SK-N-SH (cell line): ENCODE data around the gene UGT1A7. TPM values are rescaled to one million over a fixed set of nuclear protein-coding genes. Genes with fewer than 3 reads are reported as not detected.

Experiments
- CTCF ChIA-PET: fragments of 300-600, 350-600 bp; formaldehyde crosslinking; extraction: SDS; loops from one replicate; lab custom pipeline; 2021; lab: Yijun Ruan, JAX
- POLR2A ChIA-PET: fragments of 350-600 bp; sonication (Branson Sonifier 250); formaldehyde crosslinking; extraction: SDS; loops from one replicate; lab custom pipeline; 2020; ENCODE audit warnings: antibody characterized with exemption, inconsistent platforms; lab: Yijun Ruan, JAX
- DNase-seq: peaks from one replicate; pipeline ENCODE4 v3.0.0; 2012
- H2AFZ ChIP-seq: fragments of 200-600 bp; sonication (generic); 2 replicates; pipeline ENCODE4 v1.8.1; 2016; ENCODE audit warnings: antibody characterized with exemption, mild to moderate bottlenecking, low read depth
- H3F3A ChIP-seq: fragments of 200-600 bp; sonication (generic); replicated peaks from 2 replicates; pipeline ENCODE3; 2016; ENCODE audit warnings: antibody characterized with exemption, mild to moderate bottlenecking; ENCODE audit not compliant: insufficient read depth
- H3K27ac ChIP-seq, 2 experiments: fragments of 200-500 bp in 1 of 2; fragments of 200-600 bp in 1 of 2; sonication (Bioruptor generic) in 1 of 2; sonication (generic), shearing (Covaris generic) in 1 of 2; 2 replicates each; pipeline versions ENCODE4 v1.5.1 to v1.6.1; 2014 to 2016; ENCODE audit warnings: low read depth in 2 of 2, inconsistent platforms in 1 of 2, low read length in 1 of 2, mild to moderate bottlenecking in 1 of 2, mixed read lengths in 1 of 2
- H3K27me3 ChIP-seq: fragments of 200-600 bp; sonication (generic), shearing (Covaris generic); 2 replicates; pipeline ENCODE4 v1.6.1; 2016; ENCODE audit warnings: mixed run types; ENCODE audit not compliant: insufficient read depth
- H3K36me3 ChIP-seq, 2 experiments: fragments of 200-500 bp in 1 of 2; fragments of 200-600 bp in 1 of 2; sonication (Bioruptor generic) in 1 of 2; sonication (generic) in 1 of 2; replicated peaks in 1 of 2; 2 replicates each; pipeline versions ENCODE3 to v1.5.1; 2014 to 2016; ENCODE audit warnings: low read length in 1 of 2, mild to moderate bottlenecking in 1 of 2; ENCODE audit not compliant: insufficient read depth in 2 of 2, control insufficient read depth in 1 of 2
- H3K4me1 ChIP-seq, 2 experiments: fragments of 200-500 bp in 1 of 2; fragments of 200-600 bp in 1 of 2; sonication (Bioruptor generic) in 1 of 2; sonication (generic), shearing (Covaris generic) in 1 of 2; 2 replicates each; pipeline versions ENCODE4 v1.5.1 to v1.6.1; 2014 to 2016; ENCODE audit warnings: low read depth in 1 of 2, low read length in 1 of 2, mixed run types in 1 of 2; ENCODE audit not compliant: insufficient read depth in 2 of 2, control insufficient read depth in 1 of 2
- H3K4me2 ChIP-seq: fragments of 200-600 bp; sonication (generic), shearing (Covaris generic); 2 replicates; pipeline ENCODE4 v1.6.1; 2017; ENCODE audit warnings: mixed run types
- H3K4me3 ChIP-seq, 2 experiments: fragments of 200-500 bp in 1 of 2; fragments of 200-600 bp in 1 of 2; sonication (Bioruptor generic) in 1 of 2; sonication (generic), shearing (Covaris generic) in 1 of 2; 2 replicates each; pipeline versions ENCODE4 v1.5.1 to v1.8.1; 2014 to 2016; ENCODE audit warnings: low read depth in 2 of 2, inconsistent platforms in 1 of 2, low read length in 1 of 2, mild to moderate bottlenecking in 1 of 2, mixed read lengths in 1 of 2, moderate library complexity in 1 of 2
- H3K79me2 ChIP-seq: fragments of 200-600 bp; sonication (generic); 2 replicates; pipeline ENCODE4 v1.8.1; 2017; ENCODE audit warnings: mild to moderate bottlenecking; ENCODE audit not compliant: insufficient read depth
- H3K9ac ChIP-seq: fragments of 200-600 bp; sonication (generic); 2 replicates; pipeline ENCODE4 v1.6.1; 2017; ENCODE audit warnings: mixed run types
- H3K9me2 ChIP-seq: fragments of 200-600 bp; sonication (generic); 2 replicates; pipeline ENCODE4 v1.6.1; 2017; ENCODE audit warnings: mixed run types
- H3K9me3 ChIP-seq: fragments of 200-600 bp; sonication (generic); 2 replicates; pipeline ENCODE4 v1.6.1; 2017; ENCODE audit warnings: mixed run types, mild to moderate bottlenecking, moderate library complexity
- H4K20me1 ChIP-seq: fragments of 200-600 bp; sonication (generic); 2 replicates; pipeline ENCODE4 v1.6.1; 2017; ENCODE audit warnings: mild to moderate bottlenecking, mixed run types; ENCODE audit not compliant: insufficient read depth
- CHD2 ChIP-seq: fragments of 150-350 bp; IDR thresholded peaks from 2 replicates; pipeline ENCODE4 v1.6.1; 2018; ENCODE audit warnings: low read length; ENCODE audit not compliant: partially characterized antibody
- ELF1 ChIP-seq: IDR thresholded peaks from 2 replicates; pipeline ENCODE4 v1.4.0; 2012
- FOSL2 ChIP-seq: IDR thresholded peaks from 2 replicates; pipeline ENCODE4 v1.4.0; 2012; ENCODE audit warnings: low read depth, mild to moderate bottlenecking, moderate library complexity, borderline replicate concordance
- GABPA ChIP-seq: IDR thresholded peaks from 2 replicates; pipeline ENCODE4 v1.4.0; 2012; ENCODE audit warnings: low read depth, mild to moderate bottlenecking
- JUND ChIP-seq: IDR thresholded peaks from 2 replicates; pipeline ENCODE4 v1.4.0; 2012
- POLR2AphosphoS5 ChIP-seq: IDR thresholded peaks from 2 replicates; pipeline ENCODE4 v1.6.1; 2012; ENCODE audit warnings: low read depth, low read length
- RAD21 ChIP-seq: IDR thresholded peaks from 2 replicates; pipeline ENCODE4 v1.6.1; 2012; ENCODE audit warnings: mild to moderate bottlenecking, low read length
- RCOR1 ChIP-seq: fragments of 150-350 bp; IDR thresholded peaks from 2 replicates; pipeline ENCODE4 v1.6.1; 2017; ENCODE audit warnings: antibody characterized with exemption, low read length
- RFX5 ChIP-seq: IDR thresholded peaks from 2 replicates; pipeline ENCODE4 v1.6.1; 2012; ENCODE audit warnings: mild to moderate bottlenecking, improper control_type of control experiment, low read length
- RXRA ChIP-seq: IDR thresholded peaks from 2 replicates; pipeline ENCODE4 v1.4.0; 2012; ENCODE audit warnings: low read depth, mild to moderate bottlenecking, borderline replicate concordance
- SIN3A ChIP-seq: IDR thresholded peaks from 2 replicates; pipeline ENCODE4 v1.6.1; 2012; ENCODE audit warnings: low read depth, mild to moderate bottlenecking, low read length, moderate library complexity, borderline replicate concordance
- SMC3 ChIP-seq: IDR thresholded peaks from 2 replicates; pipeline ENCODE4 v1.6.1; 2012; ENCODE audit warnings: low read depth, low read length, improper control_type of control experiment
- TAF1 ChIP-seq: IDR thresholded peaks from 2 replicates; pipeline ENCODE4 v1.6.1; 2012; ENCODE audit warnings: low read depth, mild to moderate bottlenecking, low read length, moderate library complexity, borderline replicate concordance
- TEAD4 ChIP-seq: IDR thresholded peaks from 2 replicates; pipeline ENCODE4 v1.4.0; 2012; ENCODE audit warnings: mild to moderate bottlenecking, borderline replicate concordance; ENCODE audit not compliant: insufficient read depth
- WGBS: methylation state at CpG from one replicate; pipeline ENCODE4 v1.1.6; 2017; ENCODE audit warnings: low lambda C conversion rate; 5-methylcytosine and 5-hydroxymethylcytosine counted together
- polyA plus RNA-seq, 3 experiments: library from polyadenylated mRNA; depleted of rRNA; stranded (reverse); fragments of >200 nt; gene quantifications; 2 replicates each; pipeline ENCODE4 v1.2.3, GENCODE V29; 2012
- TF ChIP-seq, protein P1 (sequence below): IDR thresholded peaks from 2 replicates; pipeline ENCODE4; 2012
- TF ChIP-seq, protein P2 (sequence below): IDR thresholded peaks from 2 replicates; pipeline ENCODE4 v1.6.1; 2012; ENCODE audit warnings: mild to moderate bottlenecking, low read depth, low read length, moderate library complexity
- TF ChIP-seq, protein P3 (sequence below): fragments of 150-350 bp; IDR thresholded peaks from 2 replicates; pipeline ENCODE4 v1.6.1; 2016; ENCODE audit warnings: mild to moderate bottlenecking, low read depth, low read length
- TF ChIP-seq, protein P4 (sequence below): IDR thresholded peaks from 2 replicates; pipeline ENCODE4 v1.4.0; 2012; ENCODE audit warnings: low read depth, borderline replicate concordance

The UGT1A7 gene
- polyA plus RNA-seq, 1 of the 3 experiments (the other 2 are of a cell fraction), result not detected

DNA sequence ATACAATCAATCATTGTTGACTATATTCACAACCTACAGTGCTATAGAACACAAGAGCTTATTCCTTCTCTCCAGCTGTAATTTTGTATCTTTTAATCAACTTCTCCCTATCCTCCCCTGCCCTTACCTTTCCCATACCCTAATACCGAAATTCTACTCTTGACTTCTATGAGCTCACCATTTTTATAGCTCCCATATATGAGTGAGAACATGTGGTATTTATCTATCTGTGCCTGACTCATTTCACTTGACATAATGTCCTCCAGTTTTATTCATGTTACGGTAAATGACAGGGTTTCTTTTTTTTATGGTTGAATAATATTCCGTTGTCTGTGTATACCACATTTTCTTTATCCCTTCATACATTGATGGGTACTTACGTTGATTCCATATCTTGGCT is 99.1 kb downstream of the UGT1A7 start:
- TF ChIP-seq RAD21, result no peak
- TF ChIP-seq SMC3, result no peak
- TF ChIP-seq TEAD4, result no peak
- TF ChIP-seq, protein P1, sequence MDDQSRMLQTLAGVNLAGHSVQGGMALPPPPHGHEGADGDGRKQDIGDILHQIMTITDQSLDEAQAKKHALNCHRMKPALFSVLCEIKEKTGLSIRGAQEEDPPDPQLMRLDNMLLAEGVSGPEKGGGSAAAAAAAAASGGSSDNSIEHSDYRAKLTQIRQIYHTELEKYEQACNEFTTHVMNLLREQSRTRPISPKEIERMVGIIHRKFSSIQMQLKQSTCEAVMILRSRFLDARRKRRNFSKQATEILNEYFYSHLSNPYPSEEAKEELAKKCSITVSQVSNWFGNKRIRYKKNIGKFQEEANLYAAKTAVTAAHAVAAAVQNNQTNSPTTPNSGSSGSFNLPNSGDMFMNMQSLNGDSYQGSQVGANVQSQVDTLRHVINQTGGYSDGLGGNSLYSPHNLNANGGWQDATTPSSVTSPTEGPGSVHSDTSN, result no peak
- no peak for TF ChIP-seq RXRA
- no peak for TF ChIP-seq SIN3A
- no peak for TF ChIP-seq GABPA
- TF ChIP-seq, protein P2, sequence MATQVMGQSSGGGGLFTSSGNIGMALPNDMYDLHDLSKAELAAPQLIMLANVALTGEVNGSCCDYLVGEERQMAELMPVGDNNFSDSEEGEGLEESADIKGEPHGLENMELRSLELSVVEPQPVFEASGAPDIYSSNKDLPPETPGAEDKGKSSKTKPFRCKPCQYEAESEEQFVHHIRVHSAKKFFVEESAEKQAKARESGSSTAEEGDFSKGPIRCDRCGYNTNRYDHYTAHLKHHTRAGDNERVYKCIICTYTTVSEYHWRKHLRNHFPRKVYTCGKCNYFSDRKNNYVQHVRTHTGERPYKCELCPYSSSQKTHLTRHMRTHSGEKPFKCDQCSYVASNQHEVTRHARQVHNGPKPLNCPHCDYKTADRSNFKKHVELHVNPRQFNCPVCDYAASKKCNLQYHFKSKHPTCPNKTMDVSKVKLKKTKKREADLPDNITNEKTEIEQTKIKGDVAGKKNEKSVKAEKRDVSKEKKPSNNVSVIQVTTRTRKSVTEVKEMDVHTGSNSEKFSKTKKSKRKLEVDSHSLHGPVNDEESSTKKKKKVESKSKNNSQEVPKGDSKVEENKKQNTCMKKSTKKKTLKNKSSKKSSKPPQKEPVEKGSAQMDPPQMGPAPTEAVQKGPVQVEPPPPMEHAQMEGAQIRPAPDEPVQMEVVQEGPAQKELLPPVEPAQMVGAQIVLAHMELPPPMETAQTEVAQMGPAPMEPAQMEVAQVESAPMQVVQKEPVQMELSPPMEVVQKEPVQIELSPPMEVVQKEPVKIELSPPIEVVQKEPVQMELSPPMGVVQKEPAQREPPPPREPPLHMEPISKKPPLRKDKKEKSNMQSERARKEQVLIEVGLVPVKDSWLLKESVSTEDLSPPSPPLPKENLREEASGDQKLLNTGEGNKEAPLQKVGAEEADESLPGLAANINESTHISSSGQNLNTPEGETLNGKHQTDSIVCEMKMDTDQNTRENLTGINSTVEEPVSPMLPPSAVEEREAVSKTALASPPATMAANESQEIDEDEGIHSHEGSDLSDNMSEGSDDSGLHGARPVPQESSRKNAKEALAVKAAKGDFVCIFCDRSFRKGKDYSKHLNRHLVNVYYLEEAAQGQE, result no peak
- TF ChIP-seq JUND, result no peak
- no peak for TF ChIP-seq CHD2
- TF ChIP-seq TAF1, result no peak
- no peak for TF ChIP-seq ELF1
- no peak for TF ChIP-seq FOSL2
- no peak for TF ChIP-seq POLR2AphosphoS5
- no peak for TF ChIP-seq RCOR1
- no peak for TF ChIP-seq RFX5
- TF ChIP-seq, protein P3, sequence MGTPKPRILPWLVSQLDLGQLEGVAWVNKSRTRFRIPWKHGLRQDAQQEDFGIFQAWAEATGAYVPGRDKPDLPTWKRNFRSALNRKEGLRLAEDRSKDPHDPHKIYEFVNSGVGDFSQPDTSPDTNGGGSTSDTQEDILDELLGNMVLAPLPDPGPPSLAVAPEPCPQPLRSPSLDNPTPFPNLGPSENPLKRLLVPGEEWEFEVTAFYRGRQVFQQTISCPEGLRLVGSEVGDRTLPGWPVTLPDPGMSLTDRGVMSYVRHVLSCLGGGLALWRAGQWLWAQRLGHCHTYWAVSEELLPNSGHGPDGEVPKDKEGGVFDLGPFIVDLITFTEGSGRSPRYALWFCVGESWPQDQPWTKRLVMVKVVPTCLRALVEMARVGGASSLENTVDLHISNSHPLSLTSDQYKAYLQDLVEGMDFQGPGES, result no peak
- TF ChIP-seq, protein P4, sequence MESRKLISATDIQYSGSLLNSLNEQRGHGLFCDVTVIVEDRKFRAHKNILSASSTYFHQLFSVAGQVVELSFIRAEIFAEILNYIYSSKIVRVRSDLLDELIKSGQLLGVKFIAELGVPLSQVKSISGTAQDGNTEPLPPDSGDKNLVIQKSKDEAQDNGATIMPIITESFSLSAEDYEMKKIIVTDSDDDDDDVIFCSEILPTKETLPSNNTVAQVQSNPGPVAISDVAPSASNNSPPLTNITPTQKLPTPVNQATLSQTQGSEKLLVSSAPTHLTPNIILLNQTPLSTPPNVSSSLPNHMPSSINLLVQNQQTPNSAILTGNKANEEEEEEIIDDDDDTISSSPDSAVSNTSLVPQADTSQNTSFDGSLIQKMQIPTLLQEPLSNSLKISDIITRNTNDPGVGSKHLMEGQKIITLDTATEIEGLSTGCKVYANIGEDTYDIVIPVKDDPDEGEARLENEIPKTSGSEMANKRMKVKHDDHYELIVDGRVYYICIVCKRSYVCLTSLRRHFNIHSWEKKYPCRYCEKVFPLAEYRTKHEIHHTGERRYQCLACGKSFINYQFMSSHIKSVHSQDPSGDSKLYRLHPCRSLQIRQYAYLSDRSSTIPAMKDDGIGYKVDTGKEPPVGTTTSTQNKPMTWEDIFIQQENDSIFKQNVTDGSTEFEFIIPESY, result no peak
- H3K79me2 ChIP-seq, result no peaks in the 10 kb centered on the region

More for the DNA sequence above, 99.1 kb downstream of the UGT1A7 start:
- no peak for DNase-seq
- no peak overlapping the region for H3K4me3 ChIP-seq
- CTCF ChIA-PET, result no interaction called here
- no peaks in the 10 kb centered on the region for H4K20me1 ChIP-seq
- H3F3A ChIP-seq, result no peaks in the 10 kb centered on the region
- H3K27me3 ChIP-seq, result no peaks in the 10 kb centered on the region
- no peaks in the 10 kb centered on the region for H3K9me2 ChIP-seq
- 43% methylated on average over 4 of the region's 4 CpGs for WGBS
- no peak overlapping the region for H3K4me2 ChIP-seq
- H3K9me3 ChIP-seq, result no peaks in the 10 kb centered on the region
- no peak overlapping the region for H3K9ac ChIP-seq
- no peaks in the 10 kb centered on the region for H3K36me3 ChIP-seq
- H3K4me1 ChIP-seq, result no peaks in the 10 kb centered on the region
- POLR2A ChIA-PET, result no interaction called here
- H2AFZ ChIP-seq, result no peak overlapping the region
- no peak overlapping the region for H3K27ac ChIP-seq
